ENCODE measurements around the gene PTPRD. TPM values are rescaled to one million over a fixed set of nuclear protein-coding genes. Genes with fewer than 3 reads are reported as not detected.

The PTPRD gene
- total RNA-seq, 1 donor from 2014 or later = 136 TPM

DNA sequence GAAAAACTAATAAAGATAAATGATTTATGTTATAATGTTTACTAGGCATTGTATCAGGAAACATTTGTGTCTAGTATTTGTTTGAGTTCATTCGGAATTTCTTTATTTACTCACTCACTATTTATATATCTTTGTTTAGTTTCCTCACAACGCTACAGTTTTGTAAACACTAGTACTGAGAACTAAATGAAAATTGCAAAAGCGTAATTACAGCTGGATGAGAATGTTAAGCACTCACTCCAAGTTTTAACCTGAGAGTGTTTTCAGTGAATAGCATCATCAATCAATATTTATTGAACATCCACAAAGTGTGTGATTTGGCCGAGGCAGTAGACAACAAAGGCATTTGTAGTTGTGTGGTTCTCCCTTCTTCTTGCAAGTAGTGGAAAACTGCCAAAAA lies 1843.6 kb downstream of the PTPRD start:
- H3K27ac Mint-ChIP-seq = no peak overlapping the region
- H2AFZ ChIP-seq (replicated peaks) = no peak overlapping the region
- H3K27ac ChIP-seq = no peak overlapping the region
- DNase-seq (ENCODE audit: low spot score) = no peak
- H3K9me3 Mint-ChIP-seq = peaks cover 2% of the 10 kb centered on the region
- no peaks in the 10 kb centered on the region for H3K4me1 Mint-ChIP-seq
- TF ChIP-seq EZH2phosphoT487 (IDR thresholded peaks at IDR 0.05) = no peak
- TF ChIP-seq EZH2 (IDR thresholded peaks at IDR 0.05) = no peak
- TF ChIP-seq, protein P1, sequence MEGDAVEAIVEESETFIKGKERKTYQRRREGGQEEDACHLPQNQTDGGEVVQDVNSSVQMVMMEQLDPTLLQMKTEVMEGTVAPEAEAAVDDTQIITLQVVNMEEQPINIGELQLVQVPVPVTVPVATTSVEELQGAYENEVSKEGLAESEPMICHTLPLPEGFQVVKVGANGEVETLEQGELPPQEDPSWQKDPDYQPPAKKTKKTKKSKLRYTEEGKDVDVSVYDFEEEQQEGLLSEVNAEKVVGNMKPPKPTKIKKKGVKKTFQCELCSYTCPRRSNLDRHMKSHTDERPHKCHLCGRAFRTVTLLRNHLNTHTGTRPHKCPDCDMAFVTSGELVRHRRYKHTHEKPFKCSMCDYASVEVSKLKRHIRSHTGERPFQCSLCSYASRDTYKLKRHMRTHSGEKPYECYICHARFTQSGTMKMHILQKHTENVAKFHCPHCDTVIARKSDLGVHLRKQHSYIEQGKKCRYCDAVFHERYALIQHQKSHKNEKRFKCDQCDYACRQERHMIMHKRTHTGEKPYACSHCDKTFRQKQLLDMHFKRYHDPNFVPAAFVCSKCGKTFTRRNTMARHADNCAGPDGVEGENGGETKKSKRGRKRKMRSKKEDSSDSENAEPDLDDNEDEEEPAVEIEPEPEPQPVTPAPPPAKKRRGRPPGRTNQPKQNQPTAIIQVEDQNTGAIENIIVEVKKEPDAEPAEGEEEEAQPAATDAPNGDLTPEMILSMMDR (IDR thresholded peaks at IDR 0.05) = no peak
- peaks cover 5% of the 10 kb centered on the region for H3K79me2 ChIP-seq (ENCODE audit: low read depth)
- H3K4me1 ChIP-seq = no peaks in the 10 kb centered on the region
- no peaks in the 10 kb centered on the region for H4K20me1 ChIP-seq (ENCODE audit: low read depth)
- H3F3A ChIP-seq (ENCODE audit: low read depth) = no peaks in the 10 kb centered on the region
- no peak overlapping the region for H3K9ac ChIP-seq
- H3K4me3 Mint-ChIP-seq = no peak overlapping the region
- no peaks in the 10 kb centered on the region for H3K36me3 ChIP-seq
- no peak overlapping the region for H3K4me2 ChIP-seq
- H3K27me3 Mint-ChIP-seq (ENCODE audit: insufficient read depth, low read depth) = no peaks in the 10 kb centered on the region
- peaks cover 26% of the 10 kb centered on the region for H3K36me3 Mint-ChIP-seq
- no peaks in the 10 kb centered on the region for H3K27me3 ChIP-seq
- H3K4me3 ChIP-seq = no peak overlapping the region
- no peaks in the 10 kb centered on the region for H3K9me3 ChIP-seq (ENCODE audit: low read depth)

DNA sequence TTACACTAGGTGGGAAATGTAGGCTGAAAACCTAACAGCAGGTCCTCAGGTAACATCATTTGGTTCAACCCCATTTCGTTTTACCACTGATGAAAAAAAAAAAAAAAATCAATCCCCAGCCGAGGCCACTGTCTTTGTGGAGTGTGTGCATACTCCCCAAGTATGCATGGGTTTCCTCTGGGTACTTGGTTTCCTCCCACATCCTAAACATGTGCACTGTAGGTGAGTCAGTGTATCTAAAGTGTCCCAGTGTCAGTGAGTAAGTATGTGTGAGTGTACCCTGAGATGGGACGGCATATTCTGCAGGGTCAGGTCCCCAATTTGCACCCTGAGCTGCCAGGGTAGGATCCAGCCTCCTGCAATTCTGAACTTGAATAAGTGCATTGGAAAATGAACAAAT lies 1846.7 kb downstream of the PTPRD start:
- Histone ChIP-seq H3K9me3 (ENCODE audit: low read depth) (no peaks in the 10 kb centered on the region), H3K4me1 (peaks cover 10% of the 10 kb centered on the region), H3K79me2 (ENCODE audit: low read depth) (peaks cover 13% of the 10 kb centered on the region), H3K27me3 (no peaks in the 10 kb centered on the region), H2AFZ (replicated peaks) (no peak overlapping the region), H3K4me3 (no peak overlapping the region), H4K20me1 (ENCODE audit: low read depth) (no peaks in the 10 kb centered on the region), H3K27ac (no peak overlapping the region), H3K9ac (no peak overlapping the region), H3K4me2 (no peak overlapping the region), H3K36me3 (no peaks in the 10 kb centered on the region), H3F3A (ENCODE audit: low read depth) (peaks cover 4% of the 10 kb centered on the region)
- DNase-seq (ENCODE audit: low spot score) = no peak
- Mint-ChIP-seq H3K4me3 (no peak overlapping the region), H3K27me3 (ENCODE audit: insufficient read depth, low read depth) (no peaks in the 10 kb centered on the region), H3K36me3 (peaks cover 17% of the 10 kb centered on the region), H3K27ac (no peak overlapping the region), H3K9me3 (peaks cover 2% of the 10 kb centered on the region), H3K4me1 (peaks cover 5% of the 10 kb centered on the region)
- TF ChIP-seq, protein P1 (IDR thresholded peaks at IDR 0.05) = no peak
- TF ChIP-seq EZH2phosphoT487 (IDR thresholded peaks at IDR 0.05) = no peak
- no peak for TF ChIP-seq EZH2 (IDR thresholded peaks at IDR 0.05)

DNA sequence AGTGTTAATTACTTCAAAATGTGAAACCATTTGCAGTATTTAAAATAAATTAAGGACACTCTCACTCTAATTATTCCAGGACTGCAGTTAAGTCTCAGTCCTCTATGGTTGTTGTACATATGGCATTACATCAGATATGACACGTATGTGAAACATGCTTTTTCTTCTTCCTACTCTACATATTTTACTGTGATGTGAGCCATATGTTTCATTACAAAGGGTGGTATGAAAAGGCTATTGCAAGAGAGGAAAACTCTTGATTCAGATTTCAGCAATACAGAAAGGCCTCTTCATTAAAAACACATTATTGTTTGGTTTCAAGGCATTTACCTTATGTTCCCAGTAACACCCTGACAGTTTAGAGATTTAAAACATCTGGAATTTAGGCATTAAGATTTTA lies 1848.8 kb downstream of the PTPRD start:
- H3K4me2 ChIP-seq = no peak overlapping the region
- no peak overlapping the region for H2AFZ ChIP-seq (replicated peaks)
- H3K9me3 Mint-ChIP-seq = peaks cover 11% of the 10 kb centered on the region
- H3K9ac ChIP-seq = no peak overlapping the region
- peaks cover 13% of the 10 kb centered on the region for H3K79me2 ChIP-seq (ENCODE audit: low read depth)
- H3K4me3 Mint-ChIP-seq = no peak overlapping the region
- H3K4me3 ChIP-seq = no peak overlapping the region
- no peaks in the 10 kb centered on the region for H4K20me1 ChIP-seq (ENCODE audit: low read depth)
- TF ChIP-seq EZH2phosphoT487 (IDR thresholded peaks at IDR 0.05) (no peak), EZH2 (IDR thresholded peaks at IDR 0.05) (no peak)
- TF ChIP-seq, protein P1 (IDR thresholded peaks at IDR 0.05) = no peak
- H3F3A ChIP-seq (ENCODE audit: low read depth) = peaks cover 4% of the 10 kb centered on the region
- H3K27me3 Mint-ChIP-seq (ENCODE audit: insufficient read depth, low read depth) = no peaks in the 10 kb centered on the region
- H3K27ac ChIP-seq = no peak overlapping the region
- peaks cover 13% of the 10 kb centered on the region for H3K4me1 Mint-ChIP-seq
- peaks cover 19% of the 10 kb centered on the region for H3K4me1 ChIP-seq
- no peaks in the 10 kb centered on the region for H3K27me3 ChIP-seq
- H3K36me3 Mint-ChIP-seq = peaks cover 21% of the 10 kb centered on the region
- no peak for DNase-seq (ENCODE audit: low spot score)
- H3K36me3 ChIP-seq = no peaks in the 10 kb centered on the region
- H3K9me3 ChIP-seq (ENCODE audit: low read depth) = no peaks in the 10 kb centered on the region
- no peak overlapping the region for H3K27ac Mint-ChIP-seq

Measured in neural progenitor cell (in vitro differentiated cells).